ENCODE results near the gene IGFBPL1.
"Not testable (repeated sequence)": the region's sequence is repeated elsewhere in the genome, so short reads cannot be mapped to it uniquely, and the experiment has no call there.

Gene IGFBPL1

DNA sequence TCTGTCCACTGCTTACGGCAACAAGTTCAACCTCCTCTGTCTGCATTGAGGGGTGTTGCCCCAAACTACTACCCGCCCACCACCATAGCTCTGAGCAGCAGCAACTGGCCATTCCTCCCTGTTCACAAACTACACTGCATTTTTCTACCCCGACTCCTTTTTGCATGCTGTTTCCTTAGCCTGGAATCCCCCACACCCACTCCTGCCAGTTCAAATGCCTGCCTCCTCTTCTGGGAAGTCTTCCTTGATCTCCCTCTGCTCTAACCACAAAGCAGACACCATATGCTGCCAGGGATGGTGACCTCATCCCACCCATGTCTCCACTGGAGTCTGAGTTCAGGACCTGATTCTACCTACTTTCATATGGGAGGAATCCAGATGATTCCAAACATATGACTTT lies 18.5 kb downstream of the IGFBPL1 start:
- no peak for DNase-seq (ENCODE audit: low spot score)
- TF ChIP-seq, protein P1, sequence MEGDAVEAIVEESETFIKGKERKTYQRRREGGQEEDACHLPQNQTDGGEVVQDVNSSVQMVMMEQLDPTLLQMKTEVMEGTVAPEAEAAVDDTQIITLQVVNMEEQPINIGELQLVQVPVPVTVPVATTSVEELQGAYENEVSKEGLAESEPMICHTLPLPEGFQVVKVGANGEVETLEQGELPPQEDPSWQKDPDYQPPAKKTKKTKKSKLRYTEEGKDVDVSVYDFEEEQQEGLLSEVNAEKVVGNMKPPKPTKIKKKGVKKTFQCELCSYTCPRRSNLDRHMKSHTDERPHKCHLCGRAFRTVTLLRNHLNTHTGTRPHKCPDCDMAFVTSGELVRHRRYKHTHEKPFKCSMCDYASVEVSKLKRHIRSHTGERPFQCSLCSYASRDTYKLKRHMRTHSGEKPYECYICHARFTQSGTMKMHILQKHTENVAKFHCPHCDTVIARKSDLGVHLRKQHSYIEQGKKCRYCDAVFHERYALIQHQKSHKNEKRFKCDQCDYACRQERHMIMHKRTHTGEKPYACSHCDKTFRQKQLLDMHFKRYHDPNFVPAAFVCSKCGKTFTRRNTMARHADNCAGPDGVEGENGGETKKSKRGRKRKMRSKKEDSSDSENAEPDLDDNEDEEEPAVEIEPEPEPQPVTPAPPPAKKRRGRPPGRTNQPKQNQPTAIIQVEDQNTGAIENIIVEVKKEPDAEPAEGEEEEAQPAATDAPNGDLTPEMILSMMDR (IDR thresholded peaks at IDR 0.05; ENCODE audit: borderline replicate concordance, control extremely low read depth, extremely low read depth, insufficient read depth, missing control alignments) = no peak
- in situ Hi-C loops (cut with MboI; ENCODE audit: low sequenced_read_pairs, unreplicated experiment) = loop anchor here (25.0 kb wide), 1 partner anchor 282 kb away; no protein-coding TSS in a partner anchor

DNA sequence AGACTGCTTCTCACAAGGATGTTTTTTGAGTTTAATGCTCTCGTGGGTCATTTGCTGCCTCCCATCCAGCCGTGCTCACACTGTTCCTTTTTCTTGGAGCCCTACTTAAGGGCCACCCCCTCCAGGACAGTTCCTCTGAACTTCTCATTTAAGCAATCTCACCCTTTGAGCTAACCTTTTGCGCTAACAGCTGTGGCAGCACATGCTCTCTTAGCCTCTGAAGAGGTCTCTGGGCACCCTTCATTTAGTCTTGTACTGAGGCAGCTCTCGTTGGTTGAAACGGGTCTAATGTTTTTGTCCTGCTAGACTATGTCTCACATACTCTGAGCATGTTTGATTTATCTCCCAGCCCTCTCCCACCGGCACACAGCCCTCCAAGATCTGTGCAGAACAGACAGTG lies 19.9 kb downstream of the IGFBPL1 start:
- in situ Hi-C loops (cut with MboI; ENCODE audit: low sequenced_read_pairs, unreplicated experiment) = loop anchor here (25.0 kb wide), 1 partner anchor 283 kb away; no protein-coding TSS in a partner anchor
- no peak for DNase-seq (ENCODE audit: low spot score)
- TF ChIP-seq, protein P1 (IDR thresholded peaks at IDR 0.05; ENCODE audit: borderline replicate concordance, control extremely low read depth, extremely low read depth, insufficient read depth, missing control alignments) = no peak

DNA sequence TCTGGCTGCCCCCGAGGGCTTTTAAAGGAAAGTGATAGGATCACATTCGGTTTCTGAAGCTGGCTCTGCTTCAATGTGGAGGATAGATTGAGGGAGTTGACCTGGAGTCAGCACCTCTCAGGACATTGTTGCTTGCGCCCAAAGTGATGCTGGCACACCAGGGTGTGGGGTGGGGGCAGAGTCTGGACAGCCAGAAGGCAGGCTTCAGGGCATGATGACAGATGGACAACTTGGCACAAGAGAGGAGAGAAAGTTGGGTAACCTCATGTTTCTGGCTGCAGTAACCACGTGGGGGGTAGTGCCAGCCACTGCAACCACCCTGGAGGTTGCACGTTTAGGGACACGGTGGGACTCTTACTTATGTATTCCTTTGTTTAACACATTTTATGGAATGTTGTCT lies 22.3 kb downstream of the IGFBPL1 start:
- TF ChIP-seq, protein P1 (IDR thresholded peaks at IDR 0.05; ENCODE audit: borderline replicate concordance, control extremely low read depth, extremely low read depth, insufficient read depth, missing control alignments) = no peak
- no peak for DNase-seq (ENCODE audit: low spot score)
- in situ Hi-C loops (cut with MboI; ENCODE audit: low sequenced_read_pairs, unreplicated experiment) = loop anchor here (25.0 kb wide), 1 partner anchor 285 kb away; no protein-coding TSS in a partner anchor

DNA sequence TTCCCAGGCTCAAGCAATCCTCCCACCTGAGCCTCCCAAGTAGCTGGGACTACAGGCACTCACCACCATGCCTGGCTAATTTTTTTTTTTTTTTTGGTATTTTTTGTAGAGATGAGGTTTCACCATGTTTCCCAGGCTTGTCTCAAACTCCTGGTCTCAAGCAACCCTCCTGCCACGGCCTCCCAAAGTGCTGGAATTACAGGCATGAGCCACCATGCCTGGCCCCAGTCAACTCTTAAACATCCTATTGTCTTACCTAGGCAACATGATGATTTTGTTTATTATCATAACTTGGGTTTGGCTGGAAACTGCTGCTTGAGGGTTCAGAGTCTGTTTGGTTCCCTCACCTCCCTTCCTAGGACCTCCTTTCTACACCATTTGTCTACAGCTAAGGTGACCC lies 25.1 kb downstream of the IGFBPL1 start:
- DNase-seq (ENCODE audit: low spot score); in situ Hi-C loops (cut with MboI; ENCODE audit: low sequenced_read_pairs, unreplicated experiment): not testable (repeated sequence)

DNA sequence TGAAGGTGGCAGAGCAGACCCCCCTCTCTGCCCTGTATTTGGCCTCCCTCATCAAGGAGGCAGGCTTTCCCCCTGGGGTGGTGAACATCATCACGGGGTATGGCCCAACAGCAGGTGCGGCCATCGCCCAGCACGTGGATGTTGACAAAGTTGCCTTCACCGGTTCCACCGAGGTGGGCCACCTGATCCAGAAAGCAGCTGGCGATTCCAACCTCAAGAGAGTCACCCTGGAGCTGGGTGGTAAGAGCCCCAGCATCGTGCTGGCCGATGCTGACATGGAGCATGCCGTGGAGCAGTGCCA lies 27.9 kb downstream of the IGFBPL1 start:
- in situ Hi-C loops (cut with MboI; ENCODE audit: low sequenced_read_pairs, unreplicated experiment) = no loop called here
- DNase-seq (ENCODE audit: low spot score) = no peak
- TF ChIP-seq, protein P1 (IDR thresholded peaks at IDR 0.05; ENCODE audit: borderline replicate concordance, control extremely low read depth, extremely low read depth, insufficient read depth, missing control alignments) = no peak

DNA sequence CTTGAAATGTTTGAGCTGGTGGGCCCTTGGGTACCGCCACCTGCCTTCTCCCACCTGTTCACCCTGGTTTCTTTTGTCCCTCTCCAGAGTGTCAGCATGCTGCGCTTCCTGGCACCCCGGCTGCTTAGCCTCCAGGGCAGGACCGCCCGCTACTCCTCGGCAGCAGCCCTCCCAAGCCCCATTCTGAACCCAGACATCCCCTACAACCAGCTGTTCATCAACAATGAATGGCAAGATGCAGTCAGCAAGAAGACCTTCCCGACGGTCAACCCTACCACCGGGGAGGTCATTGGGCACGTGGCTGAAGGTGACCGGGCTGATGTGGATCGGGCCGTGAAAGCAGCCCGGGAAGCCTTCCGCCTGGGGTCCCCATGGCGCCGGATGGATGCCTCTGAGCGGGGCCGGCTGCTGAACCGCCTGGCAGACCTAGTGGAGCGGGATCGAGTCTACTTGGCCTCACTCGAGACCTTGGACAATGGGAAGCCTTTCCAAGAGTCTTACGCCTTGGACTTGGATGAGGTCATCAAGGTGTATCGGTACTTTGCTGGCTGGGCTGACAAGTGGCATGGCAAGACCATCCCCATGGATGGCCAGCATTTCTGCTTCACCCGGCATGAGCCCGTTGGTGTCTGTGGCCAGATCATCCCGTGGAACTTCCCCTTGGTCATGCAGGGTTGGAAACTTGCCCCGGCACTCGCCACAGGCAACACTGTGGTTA lies 28.4 kb downstream of the IGFBPL1 start:
- TF ChIP-seq, protein P1 (IDR thresholded peaks at IDR 0.05; ENCODE audit: borderline replicate concordance, control extremely low read depth, extremely low read depth, insufficient read depth, missing control alignments) = no peak
- in situ Hi-C loops (cut with MboI; ENCODE audit: low sequenced_read_pairs, unreplicated experiment) = no loop called here
- DNase-seq (ENCODE audit: low spot score) = no peak

DNA sequence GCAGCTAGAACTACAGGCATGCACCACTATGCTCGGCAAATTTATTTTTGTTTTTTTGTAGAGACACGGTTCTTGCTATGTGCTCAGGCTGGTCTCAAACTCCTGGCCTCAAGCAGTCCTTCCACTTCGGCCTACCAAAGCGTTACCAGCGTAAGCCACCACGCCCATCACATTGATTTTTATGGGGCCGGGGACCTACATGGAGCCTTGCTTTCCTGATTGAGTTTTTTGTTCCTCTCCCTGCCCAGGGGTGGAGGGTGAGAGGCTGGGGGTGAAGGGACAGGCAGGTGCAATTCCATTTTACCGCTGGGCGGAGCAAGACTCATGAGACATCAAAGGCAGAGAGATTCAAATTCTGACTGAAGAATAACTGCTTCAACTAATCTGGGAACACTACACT lies 29.8 kb downstream of the IGFBPL1 start:
- DNase-seq (ENCODE audit: low spot score) = no peak
- TF ChIP-seq, protein P1 (IDR thresholded peaks at IDR 0.05; ENCODE audit: borderline replicate concordance, control extremely low read depth, extremely low read depth, insufficient read depth, missing control alignments) = no peak
- in situ Hi-C loops (cut with MboI; ENCODE audit: low sequenced_read_pairs, unreplicated experiment) = no loop called here

Data from GM13976 (cell line).